NCI-H2196 treated with DMSO at 0.1 percent for 48 hours (cell line): ENCODE measurements around the gene VWC2.

Experiments
- DNase-seq: peaks from one replicate; lab custom pipeline; 2025; ENCODE audit not compliant: unreplicated experiment; lab: John Stamatoyannopoulos, UW

The VWC2 gene

GRCh38 chr7:49783446-49783845, 10.0 kb downstream of the VWC2 start:
- no peak for DNase-seq

DNA sequence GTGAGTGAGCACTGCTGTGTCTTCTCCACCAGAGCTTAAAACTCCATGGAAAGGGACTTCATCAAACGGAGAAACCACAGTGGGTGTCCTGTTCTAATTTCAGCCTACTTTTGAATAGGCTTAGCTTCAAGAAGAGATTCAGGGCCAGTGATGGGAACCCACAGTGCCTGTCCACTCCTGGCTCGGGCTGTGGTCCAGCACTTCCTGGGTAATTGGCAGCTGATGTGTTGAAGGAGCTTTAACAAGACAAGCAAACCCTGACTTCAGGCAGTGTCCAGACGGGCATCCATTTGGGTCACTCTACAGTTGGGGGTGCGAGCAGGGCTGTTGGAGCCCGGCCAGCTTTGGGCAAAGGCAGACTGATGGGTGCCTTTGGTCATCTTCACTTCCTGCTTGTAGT, 14.5 kb downstream of the VWC2 start:
- DNase-seq = no peak

- no peak for DNase-seq
Observed at GRCh38 chr7:49788455-49789059, 15.1 kb downstream of the VWC2 start.

GRCh38 chr7:49789736-49790135, 16.3 kb downstream of the VWC2 start:
- no peak for DNase-seq

DNA sequence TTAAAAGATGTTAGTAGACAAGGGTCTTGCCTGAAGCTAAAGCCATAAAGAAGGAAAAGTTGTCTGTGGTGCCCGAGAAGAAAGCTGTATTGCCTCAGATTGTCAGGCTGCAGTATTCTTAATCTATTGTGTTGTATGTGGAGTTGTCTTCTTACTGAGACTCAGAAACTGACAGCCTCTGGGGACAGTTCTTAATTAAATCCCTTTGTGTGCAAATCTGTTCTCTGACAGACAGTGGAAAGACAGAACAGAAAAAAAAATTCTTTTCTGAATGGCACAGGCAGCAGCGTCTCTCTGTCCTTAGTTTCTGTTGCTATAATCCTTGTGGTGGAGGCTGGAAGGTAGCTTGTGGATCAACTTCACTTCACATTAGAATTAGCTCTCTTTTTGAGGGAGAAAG, 16.8 kb downstream of the VWC2 start:
- DNase-seq = no peak

GRCh38 chr7:49791088-49791741, 17.8 kb downstream of the VWC2 start:
- no peak for DNase-seq

GRCh38 chr7:49797987-49798660, 24.7 kb downstream of the VWC2 start:
- DNase-seq = no peak

DNA sequence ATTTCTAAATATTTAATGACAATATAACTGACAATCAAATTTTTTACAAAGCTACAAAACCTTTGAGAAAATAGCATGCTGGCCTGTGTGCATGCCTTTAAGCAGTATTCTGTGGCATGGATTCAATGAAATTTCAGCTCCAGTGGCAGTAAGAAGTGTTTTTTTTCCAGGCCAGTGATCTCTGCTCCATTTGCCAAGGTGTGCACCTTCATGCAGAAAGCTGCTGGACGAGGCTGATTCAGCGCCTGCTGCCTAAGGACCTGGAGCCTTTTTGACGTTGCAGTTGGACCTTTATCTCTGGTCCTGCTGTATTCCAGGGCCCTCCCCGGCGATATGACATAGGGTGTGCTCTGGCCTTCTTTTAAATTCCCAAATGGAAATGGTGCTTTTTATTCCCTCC, 26.6 kb downstream of the VWC2 start:
- no peak for DNase-seq

- no peak for DNase-seq
Observed at GRCh38 chr7:49802600-49802999, 29.2 kb downstream of the VWC2 start.

DNA sequence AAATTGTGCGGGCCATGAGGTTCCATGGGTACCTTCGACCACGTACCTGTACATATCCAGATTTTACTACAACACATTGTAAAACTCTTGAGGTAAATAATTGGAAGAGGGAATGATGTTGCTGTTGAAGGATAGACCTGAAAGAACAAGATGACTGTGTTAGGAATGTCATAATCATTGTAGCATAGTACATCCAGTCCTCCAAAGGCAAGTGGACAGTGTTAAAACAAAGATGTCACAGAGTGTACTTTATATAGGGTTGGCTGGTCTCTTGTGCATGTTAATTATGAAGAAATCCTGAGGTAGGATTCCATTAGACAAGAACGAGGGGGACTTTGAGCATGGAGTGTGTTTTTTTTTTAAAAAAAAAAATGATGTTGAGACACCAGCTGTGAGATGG, 30.4 kb downstream of the VWC2 start:
- no peak for DNase-seq

DNA sequence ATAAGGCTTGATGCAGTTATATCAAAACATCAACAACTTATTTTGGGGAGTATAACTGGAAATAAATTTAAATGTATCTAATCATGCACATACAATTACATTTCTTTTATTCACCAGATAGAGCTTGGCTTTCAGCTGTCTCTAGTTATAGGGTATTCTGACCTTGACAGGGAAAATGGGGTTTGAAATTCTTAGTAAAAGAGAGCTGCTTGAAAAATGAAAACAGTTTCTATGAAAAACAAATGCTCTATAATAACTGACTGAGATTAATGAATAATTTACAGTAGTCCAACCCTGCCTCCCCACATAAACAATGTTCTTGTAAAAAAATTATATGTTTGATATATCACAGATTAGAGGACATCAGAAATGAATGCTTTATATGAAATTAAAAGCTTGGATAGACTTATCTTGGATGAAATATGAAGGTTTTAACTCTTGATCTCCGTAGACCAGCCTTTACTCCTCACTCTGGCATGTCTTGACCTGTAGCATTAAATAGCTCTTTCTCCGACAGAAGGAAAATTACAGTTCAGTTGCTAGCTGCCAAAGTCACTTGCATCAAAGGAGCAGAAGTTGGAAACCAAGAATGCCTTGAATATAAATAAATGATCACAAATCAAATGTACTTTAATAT, 32.1 kb downstream of the VWC2 start:
- DNase-seq = no peak

DNA sequence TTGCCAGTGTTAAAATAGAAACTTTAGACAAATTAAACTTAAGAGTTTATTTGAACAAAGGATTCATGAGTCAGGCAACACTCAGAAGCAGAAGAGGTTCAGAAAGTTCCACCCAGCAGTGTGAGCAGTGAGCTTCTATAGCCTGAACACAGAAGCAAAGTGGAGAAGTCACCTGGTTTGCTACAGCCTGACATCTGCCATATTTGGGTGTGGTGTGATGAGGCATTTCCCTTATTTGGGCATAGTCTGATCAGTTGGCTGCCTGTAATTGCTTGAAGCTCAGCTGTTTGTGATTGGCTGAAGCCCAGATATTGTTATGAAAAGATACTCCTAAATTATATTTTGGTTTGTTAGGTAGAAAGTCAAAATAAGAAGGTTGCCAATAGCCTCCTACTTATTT, 39.1 kb downstream of the VWC2 start:
- DNase-seq = no peak

GRCh38 chr7:49817279-49817678, 43.8 kb downstream of the VWC2 start:
- DNase-seq = no peak

- no peak for DNase-seq
Observed at GRCh38 chr7:49821181-49821580, 47.7 kb downstream of the VWC2 start.

DNA sequence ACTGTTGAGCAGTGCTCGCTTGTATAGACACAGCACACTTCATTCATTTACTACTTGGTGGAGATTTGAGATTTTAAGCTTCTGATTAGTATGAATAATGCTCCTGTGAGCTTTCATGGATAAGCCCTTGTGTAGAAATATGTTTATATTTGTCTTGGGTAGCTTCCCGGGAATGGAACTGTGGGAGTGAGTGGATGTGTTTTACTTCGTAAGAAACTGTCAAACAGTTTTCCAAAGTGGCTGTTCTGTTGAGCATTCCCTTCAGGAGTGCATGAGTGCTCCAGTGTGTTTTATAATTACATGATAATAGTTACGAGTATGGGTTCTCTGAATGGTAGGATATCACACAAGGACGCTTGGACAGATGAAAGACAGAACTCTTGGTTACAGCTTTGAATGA, 49.4 kb downstream of the VWC2 start:
- no peak for DNase-seq

- no peak for DNase-seq
Observed at GRCh38 chr7:49823566-49823965, 50.1 kb downstream of the VWC2 start.

DNA sequence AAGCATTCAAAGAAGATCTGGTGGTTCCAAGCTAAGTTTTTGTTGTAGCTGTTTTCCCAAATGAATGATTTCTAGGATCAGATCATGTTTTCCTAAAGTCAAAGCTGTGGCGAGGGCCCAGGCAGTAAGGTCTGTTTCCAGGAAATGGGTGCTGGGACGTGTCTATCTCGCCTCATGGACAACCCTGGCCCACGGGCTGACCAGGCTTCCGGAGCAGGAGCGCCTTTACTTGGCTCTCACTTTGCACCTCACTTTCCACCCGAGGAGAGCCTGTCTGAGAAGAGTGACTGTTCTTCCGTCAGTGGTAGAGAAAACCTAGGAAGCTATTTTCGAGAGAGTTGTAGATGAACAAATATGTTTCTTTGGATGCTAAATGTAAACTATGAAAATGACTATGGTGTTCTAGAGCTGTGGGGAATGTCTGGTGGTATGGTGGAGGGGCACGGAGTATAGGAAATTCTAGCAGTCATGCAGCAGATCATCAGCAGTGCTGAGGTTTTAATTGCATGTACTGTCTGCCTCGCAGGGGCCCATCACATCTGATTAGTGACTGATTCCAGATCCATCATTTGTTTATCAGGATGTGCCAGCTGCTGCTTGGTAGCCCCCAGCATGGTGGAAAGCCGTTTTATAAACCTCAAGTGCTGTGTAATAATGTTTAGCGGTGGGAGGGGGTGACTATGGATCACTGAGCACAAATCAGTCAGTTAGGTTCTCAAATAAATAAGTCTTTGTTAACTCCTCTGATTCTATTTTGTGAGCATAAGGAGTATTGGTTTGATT, 66.6 kb downstream of the VWC2 start:
- DNase-seq = no peak

GRCh38 chr7:49840751-49841405, 67.4 kb downstream of the VWC2 start:
- DNase-seq = no peak

DNA sequence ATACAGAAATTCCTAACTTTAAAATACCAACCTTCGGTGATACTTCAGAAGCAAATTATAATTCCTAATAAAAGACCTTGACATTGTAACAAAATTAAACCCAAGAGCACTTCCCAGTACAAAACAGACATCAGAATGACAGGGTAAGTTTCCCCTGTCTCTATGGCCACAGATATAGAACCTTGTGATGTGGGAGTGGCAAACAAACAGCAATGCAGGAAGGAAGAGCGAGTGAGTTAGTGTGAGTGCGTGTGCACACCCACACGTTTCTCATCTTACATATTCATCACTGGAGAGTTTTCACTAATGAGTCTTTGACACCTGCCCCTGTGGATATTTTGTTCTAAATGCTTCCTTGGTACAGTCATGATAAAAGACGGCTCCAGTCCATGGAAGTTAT, 72.2 kb downstream of the VWC2 start:
- DNase-seq = no peak

- no peak for DNase-seq
Observed at GRCh38 chr7:49848211-49848841, 74.9 kb downstream of the VWC2 start.
